Coronary artery (tissue), 2 donors: ENCODE data around the gene LYVE1.

Experiments
- DNase-seq: peaks from one replicate; pipeline ENCODE4 v3.0.0-alpha.2; 2017; ENCODE audit warnings: low spot score
- H3K27ac ChIP-seq, 2 donors: fragments of 200-600 bp; sonication (generic); one replicate each; pipeline ENCODE4 v1.5.1; 2016 to 2019
- H3K4me3 ChIP-seq: fragments of 200-600 bp; sonication (generic); 2 replicates; pipeline ENCODE4 v1.5.1; 2016; ENCODE audit warnings: mild to moderate bottlenecking, moderate library complexity
- CTCF ChIP-seq: fragments of 200-600 bp; sonication (generic); IDR thresholded peaks from one replicate; pipeline ENCODE4 v1.5.1; 2019; ENCODE audit warnings: antibody characterized with exemption

The LYVE1 gene

GRCh38 chr11:10592331-10592730 is 23.9 kb upstream of the LYVE1 start:
- no peak for TF ChIP-seq CTCF
- no peak for DNase-seq
- Histone ChIP-seq H3K27ac (peak overlapping the region; percentile 85 to 91), H3K4me3 (no peak overlapping the region)

- no peak overlapping the region for H3K4me3 ChIP-seq
- no peak for DNase-seq
- H3K27ac ChIP-seq: peak overlapping the region; percentile 85 to 91
- TF ChIP-seq CTCF: no peak
These were observed 23.3 kb upstream of the LYVE1 start for GRCh38 chr11:10591741-10592140.

GRCh38 chr11:10590218-10590915 is 21.9 kb upstream of the LYVE1 start:
- TF ChIP-seq CTCF: no peak
- no peak for DNase-seq
- peak overlapping the region; percentile 85 to 91 for H3K27ac ChIP-seq
- no peak overlapping the region for H3K4me3 ChIP-seq

- Histone ChIP-seq H3K27ac (peak overlapping the region; percentile 91 to 97), H3K4me3 (no peak overlapping the region)
- DNase-seq: no peak
- no peak for TF ChIP-seq CTCF
These were observed 20.4 kb upstream of the LYVE1 start for GRCh38 chr11:10588904-10589303.

GRCh38 chr11:10587995-10588394 is 19.5 kb upstream of the LYVE1 start:
- TF ChIP-seq CTCF: no peak
- no peak overlapping the region for H3K4me3 ChIP-seq
- H3K27ac ChIP-seq: peak overlapping the region; percentile 91 to 97
- no peak for DNase-seq

GRCh38 chr11:10587388-10587787 is 18.9 kb upstream of the LYVE1 start:
- no peak overlapping the region for H3K4me3 ChIP-seq
- peak overlapping the region; percentile 91 to 97 for H3K27ac ChIP-seq
- TF ChIP-seq CTCF: no peak
- DNase-seq: no peak

GRCh38 chr11:10584071-10584501 is 15.6 kb upstream of the LYVE1 start:
- TF ChIP-seq CTCF: no peak
- H3K4me3 ChIP-seq: no peak overlapping the region
- peak overlapping the region; percentile 57 to 91 for H3K27ac ChIP-seq
- no peak for DNase-seq
